Fibroblast of lung (primary cell): ENCODE data around the gene NRF1.

Source experiments
- EZH2 ChIP-seq: IDR thresholded peaks from 2 replicates; pipeline ENCODE4 v1.5.1; 2012; ENCODE audit warnings: low read length, control low read depth, mild to moderate bottlenecking; ENCODE audit errors: missing control alignments
- TF ChIP-seq, protein P1 (sequence below), 2 donors: IDR thresholded peaks in 1 of 2; conservative IDR thresholded peaks in 1 of 2; 1 replicate in 1 of 2; 2 replicates in 1 of 2; pipeline ENCODE4 v1.5.1; 2011 to 2012; ENCODE audit warnings: low read length in 2 of 2, control low read depth in 1 of 2, inconsistent platforms in 1 of 2, low read depth in 1 of 2, mild to moderate bottlenecking in 1 of 2

DNA sequence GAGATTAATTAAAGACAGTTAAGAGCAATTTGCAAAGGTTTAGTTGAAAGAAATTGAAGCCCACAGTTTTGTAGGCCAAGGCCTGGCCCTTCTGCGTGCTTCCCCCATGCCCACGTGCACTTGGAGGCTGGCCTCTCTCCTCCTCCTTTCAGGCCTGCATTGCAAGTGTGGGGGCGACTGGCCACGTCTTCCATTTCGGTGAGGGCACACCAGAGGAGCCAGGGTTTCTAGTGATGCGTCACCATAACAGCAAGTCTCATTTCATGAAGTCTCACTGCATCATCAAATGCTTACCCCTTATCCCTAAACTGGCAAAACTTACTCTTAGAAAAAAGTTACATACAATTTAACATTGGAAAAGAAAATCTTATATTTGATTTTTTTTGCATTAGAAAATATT lies 141.2 kb downstream of the NRF1 start:
- TF ChIP-seq, protein P1, sequence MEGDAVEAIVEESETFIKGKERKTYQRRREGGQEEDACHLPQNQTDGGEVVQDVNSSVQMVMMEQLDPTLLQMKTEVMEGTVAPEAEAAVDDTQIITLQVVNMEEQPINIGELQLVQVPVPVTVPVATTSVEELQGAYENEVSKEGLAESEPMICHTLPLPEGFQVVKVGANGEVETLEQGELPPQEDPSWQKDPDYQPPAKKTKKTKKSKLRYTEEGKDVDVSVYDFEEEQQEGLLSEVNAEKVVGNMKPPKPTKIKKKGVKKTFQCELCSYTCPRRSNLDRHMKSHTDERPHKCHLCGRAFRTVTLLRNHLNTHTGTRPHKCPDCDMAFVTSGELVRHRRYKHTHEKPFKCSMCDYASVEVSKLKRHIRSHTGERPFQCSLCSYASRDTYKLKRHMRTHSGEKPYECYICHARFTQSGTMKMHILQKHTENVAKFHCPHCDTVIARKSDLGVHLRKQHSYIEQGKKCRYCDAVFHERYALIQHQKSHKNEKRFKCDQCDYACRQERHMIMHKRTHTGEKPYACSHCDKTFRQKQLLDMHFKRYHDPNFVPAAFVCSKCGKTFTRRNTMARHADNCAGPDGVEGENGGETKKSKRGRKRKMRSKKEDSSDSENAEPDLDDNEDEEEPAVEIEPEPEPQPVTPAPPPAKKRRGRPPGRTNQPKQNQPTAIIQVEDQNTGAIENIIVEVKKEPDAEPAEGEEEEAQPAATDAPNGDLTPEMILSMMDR (conservative IDR thresholded peaks at IDR 0.05 in 1 of 2, IDR thresholded peaks at IDR 0.05 in 1 of 2; ENCODE audit: low read depth in 1 of 2, low read length in 2 of 2), result no peak
- TF ChIP-seq EZH2, result no peak
